Gastrocnemius medialis (tissue), 4 donors: Measurements from ENCODE around the gene LRP1. TPM values are rescaled to one million over a fixed set of nuclear protein-coding genes. Genes with fewer than 3 reads are reported as not detected.

Experiments
- ATAC-seq, 2 donors: fragments of 150-250 bp; one replicate each; pipeline ENCODE4 v1.9.1; 2016
- DNase-seq, 2 donors: peaks; one replicate each; pipeline ENCODE4 v3.0.0-alpha.2; 2019
- H3K27ac ChIP-seq, 4 donors: fragments of 200-600 bp; sonication (generic); 1 replicate in 1 of 4; 2 replicates in 3 of 4; pipeline ENCODE4 v1.5.1; 2016 to 2018; ENCODE audit warnings: mild to moderate bottlenecking in 2 of 4, moderate library complexity in 1 of 4
- H3K27me3 ChIP-seq, 3 donors: fragments of 200-600 bp; sonication (generic) in 2 of 3; 1 replicate in 1 of 3; 2 replicates in 2 of 3; pipeline versions ENCODE4 v1.5.1 to v1.6.0; 2016 to 2019; ENCODE audit warnings: mild to moderate bottlenecking in 1 of 3, moderate library complexity in 1 of 3
- H3K36me3 ChIP-seq, 2 donors: fragments of 200-600 bp; sonication (generic) in 1 of 2; one replicate each; pipeline ENCODE4 v1.5.1; 2017 to 2018
- H3K4me1 ChIP-seq, 2 donors: fragments of 200-600 bp; sonication (generic) in 1 of 2; one replicate each; pipeline ENCODE4 v1.5.1; 2016 to 2017; ENCODE audit warnings: mild to moderate bottlenecking in 2 of 2
- H3K4me3 ChIP-seq, 4 donors: fragments of 200-600 bp; sonication (generic) in 3 of 4; 1 replicate in 1 of 4; 2 replicates in 3 of 4; pipeline ENCODE4 v1.5.1; 2016 to 2019; ENCODE audit warnings: mild to moderate bottlenecking in 2 of 4
- H3K9me3 ChIP-seq, 3 donors: fragments of 200-600 bp; sonication (generic) in 2 of 3; 1 replicate in 1 of 3; 2 replicates in 2 of 3; pipeline ENCODE4 v1.5.1; 2016 to 2019
- CTCF ChIP-seq, 5 experiments: fragments of 450-650 bp in 3 of 5; fragments of 200-600 bp in 2 of 5; sonication (generic) in 2 of 5; IDR thresholded peaks in 4 of 5; conservative IDR thresholded peaks in 1 of 5; 1 replicate in 4 of 5; 2 replicates in 1 of 5; pipeline ENCODE4 v1.5.1; 2016 to 2019; ENCODE audit warnings: antibody characterized with exemption in 5 of 5, mild to moderate bottlenecking in 3 of 5, moderate library complexity in 3 of 5
- POLR2A ChIP-seq, 2 donors: fragments of 450-650 bp; IDR thresholded peaks; one replicate each; pipeline ENCODE4 v1.6.1; 2017; ENCODE audit warnings: antibody characterized with exemption in 2 of 2, mild to moderate bottlenecking in 2 of 2, moderate library complexity in 2 of 2
- in situ Hi-C, 4 donors: fragments of 200-750 bp; cut with MboI; loops; one replicate each; pipeline versions ENCODE4 v1.15.0 to v1.8.0; 2017; ENCODE audit warnings: low sequenced_read_pairs in 4 of 4
- intact Hi-C: fragments of 100-400 bp; cut with DNase I; formaldehyde crosslinking; loops from one replicate; pipeline ENCODE4 v1.15.1; 2023; ENCODE audit warnings: low total_unique reads
- total RNA-seq, 4 donors: library from RNA; depleted of rRNA; stranded (reverse); fragments of >200 nt; gene quantifications; one replicate each; pipeline versions ENCODE4 v1.1.0 to v1.2.3, GENCODE V29; 2016

Gene LRP1
- total RNA-seq, 4 donors from 2014 or later: 26.1 to 53.5 (median 49.8) TPM

- ATAC-seq (no peak), DNase-seq (no peak)
- H3K27me3 ChIP-seq: no peaks in the 10 kb centered on the region
- intact Hi-C loops: no loop called here
- H3K9me3 ChIP-seq: no peaks in the 10 kb centered on the region
- TF ChIP-seq CTCF (IDR thresholded peaks at IDR 0.05 in 4 of 5, conservative IDR thresholded peaks at IDR 0.05 in 1 of 5): no peak
- no peak for TF ChIP-seq POLR2A (IDR thresholded peaks at IDR 0.05)
- no peak overlapping the region for H3K27ac ChIP-seq
- H3K36me3 ChIP-seq: no peaks in the 10 kb centered on the region
- H3K4me3 ChIP-seq: no peak overlapping the region
- in situ Hi-C loops: loop anchor here (5.0 to 10.0 kb wide), 2 partner anchors 57 to 115 kb away; no protein-coding TSS in a partner anchor
- no peaks in the 10 kb centered on the region for H3K4me1 ChIP-seq
Measured at GRCh38 chr12:57179331-57180086, 51.2 kb downstream of the LRP1 start.

- Histone ChIP-seq H3K4me1 (no peaks in the 10 kb centered on the region), H3K27ac (no peak overlapping the region), H3K27me3 (no peaks in the 10 kb centered on the region), H3K9me3 (no peaks in the 10 kb centered on the region), H3K4me3 (no peak overlapping the region), H3K36me3 (no peaks in the 10 kb centered on the region)
- DNase-seq (no peak), ATAC-seq (no peak)
- intact Hi-C loops (no loop called here), in situ Hi-C loops (loop anchor here in 3 of 4 donors (5.0 to 10.0 kb wide), 2 partner anchors 58 to 116 kb away; no protein-coding TSS in a partner anchor)
- TF ChIP-seq POLR2A (IDR thresholded peaks at IDR 0.05) (no peak), CTCF (IDR thresholded peaks at IDR 0.05 in 4 of 5, conservative IDR thresholded peaks at IDR 0.05 in 1 of 5) (no peak)
Measured at GRCh38 chr12:57180321-57180989, 52.2 kb downstream of the LRP1 start.

- no peak for DNase-seq
- no peak for ATAC-seq
- in situ Hi-C loops: loop anchor here in 3 of 4 donors (5.0 to 10.0 kb wide), 2 partner anchors 59 to 116 kb away; no protein-coding TSS in a partner anchor
- H3K9me3 ChIP-seq: no peaks in the 10 kb centered on the region
- TF ChIP-seq POLR2A (IDR thresholded peaks at IDR 0.05) (no peak), CTCF (IDR thresholded peaks at IDR 0.05 in 4 of 5, conservative IDR thresholded peaks at IDR 0.05 in 1 of 5) (no peak)
- no peaks in the 10 kb centered on the region for H3K4me1 ChIP-seq
- no peak overlapping the region for H3K4me3 ChIP-seq
- intact Hi-C loops: no loop called here
- no peaks in the 10 kb centered on the region for H3K36me3 ChIP-seq
- H3K27ac ChIP-seq: no peak overlapping the region
- no peaks in the 10 kb centered on the region for H3K27me3 ChIP-seq
Measured at GRCh38 chr12:57181072-57181471, 52.8 kb downstream of the LRP1 start.

- TF ChIP-seq CTCF (IDR thresholded peaks at IDR 0.05 in 4 of 5, conservative IDR thresholded peaks at IDR 0.05 in 1 of 5) (no peak), POLR2A (IDR thresholded peaks at IDR 0.05) (no peak)
- in situ Hi-C loops (loop anchor here in 3 of 4 donors (5.0 to 10.0 kb wide), 2 partner anchors 59 to 117 kb away; no protein-coding TSS in a partner anchor), intact Hi-C loops (loop anchor here (2.0 kb wide), 1 partner anchor 113 kb away; no protein-coding TSS in a partner anchor)
- no peak for ATAC-seq
- Histone ChIP-seq H3K4me3 (no peak overlapping the region), H3K9me3 (no peaks in the 10 kb centered on the region), H3K27ac (no peak overlapping the region), H3K4me1 (no peaks in the 10 kb centered on the region), H3K27me3 (no peaks in the 10 kb centered on the region), H3K36me3 (no peaks in the 10 kb centered on the region)
- no peak for DNase-seq
Measured at GRCh38 chr12:57181561-57182155, 53.4 kb downstream of the LRP1 start.
